ENCODE data around the gene C2orf81. TPM values are rescaled to one million over a fixed set of nuclear protein-coding genes. Genes with fewer than 3 reads are reported as not detected.

Gene C2orf81
- polyA plus RNA-seq, 1 donor = 2.0 TPM

DNA sequence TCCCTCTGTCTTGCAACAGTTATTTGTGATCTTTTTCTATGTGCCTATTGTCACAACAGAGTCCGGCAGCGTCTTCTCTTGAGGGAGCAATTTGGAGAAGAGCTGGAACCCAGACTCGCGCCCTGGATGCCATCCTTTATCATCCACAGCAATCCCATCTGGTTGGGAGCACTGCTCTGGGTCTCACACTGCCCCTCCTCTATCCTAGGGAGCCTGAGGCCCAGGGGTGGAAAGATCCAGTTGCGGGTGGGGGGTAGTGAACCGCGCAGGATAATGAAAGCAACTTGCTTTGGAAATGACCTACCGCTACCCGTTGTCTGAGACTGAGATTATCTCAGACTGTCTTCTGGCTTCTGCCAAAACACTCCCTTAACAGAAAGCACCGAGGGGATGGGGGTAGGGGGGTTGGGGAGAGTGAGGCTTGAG, 37.5 kb upstream of the C2orf81 start:
- H3K36me3 ChIP-seq (ENCODE audit: control insufficient read depth, insufficient read depth, low read length) = peaks cover 24% of the 10 kb centered on the region
- no peaks in the 10 kb centered on the region for H3K27me3 ChIP-seq (ENCODE audit: control insufficient read depth, insufficient read depth, low read length)
- H3K4me3 ChIP-seq (ENCODE audit: low read length) = peak overlapping the region; percentile 66
- DNase-seq = no peak
- no CpG with 5 or more reads among the region's 10 CpGs for WGBS (ENCODE audit: insufficient coverage, low lambda C conversion rate)
- peaks cover 35% of the 10 kb centered on the region for H3K4me1 ChIP-seq (ENCODE audit: control insufficient read depth, insufficient read depth, low read length)
- peak overlapping the region; percentile 34 for H3K27ac ChIP-seq (ENCODE audit: low read length)
- no peaks in the 10 kb centered on the region for H3K9me3 ChIP-seq (ENCODE audit: control insufficient read depth, low read depth, low read length)

GRCh38 chr2:74458132-74458937, 36.9 kb upstream of the C2orf81 start, which contains the start of gene WBP1:
Gene WBP1, plus strand, starts transcription at chr2:74458438. Its CDS starts 165 bp downstream, at chr2:74458603.
- H3K36me3 ChIP-seq (ENCODE audit: control insufficient read depth, insufficient read depth, low read length) = peaks cover 24% of the 10 kb centered on the region
- peak within 1 kb of the TSS; percentile 93 for H3K4me3 ChIP-seq (ENCODE audit: low read length)
- no peaks in the 10 kb centered on the region for H3K27me3 ChIP-seq (ENCODE audit: control insufficient read depth, insufficient read depth, low read length)
- H3K4me1 ChIP-seq (ENCODE audit: control insufficient read depth, insufficient read depth, low read length) = peaks cover 32% of the 10 kb centered on the region
- peak; percentile 100 for DNase-seq
- H3K9me3 ChIP-seq (ENCODE audit: control insufficient read depth, low read depth, low read length) = no peaks in the 10 kb centered on the region
- peak within 1 kb of the TSS; percentile 100 for H3K27ac ChIP-seq (ENCODE audit: low read length)
- WGBS (ENCODE audit: insufficient coverage, low lambda C conversion rate) = no CpG with 5 or more reads among the region's 38 CpGs

- H3K9me3 ChIP-seq (ENCODE audit: control insufficient read depth, low read depth, low read length) = no peaks in the 10 kb centered on the region
- peak overlapping the region; percentile 100 for H3K27ac ChIP-seq (ENCODE audit: low read length)
- peaks cover 20% of the 10 kb centered on the region for H3K36me3 ChIP-seq (ENCODE audit: control insufficient read depth, insufficient read depth, low read length)
- H3K27me3 ChIP-seq (ENCODE audit: control insufficient read depth, insufficient read depth, low read length) = no peaks in the 10 kb centered on the region
- DNase-seq = peak in 1 of 2 donors; percentile 76
- H3K4me3 ChIP-seq (ENCODE audit: low read length) = peak overlapping the region; percentile 93
- no CpG with 5 or more reads among the region's 46 CpGs for WGBS (ENCODE audit: insufficient coverage, low lambda C conversion rate)
- H3K4me1 ChIP-seq (ENCODE audit: control insufficient read depth, insufficient read depth, low read length) = peaks cover 26% of the 10 kb centered on the region
Observed at GRCh38 chr2:74457549-74458131, 36.2 kb upstream of the C2orf81 start.

DNA sequence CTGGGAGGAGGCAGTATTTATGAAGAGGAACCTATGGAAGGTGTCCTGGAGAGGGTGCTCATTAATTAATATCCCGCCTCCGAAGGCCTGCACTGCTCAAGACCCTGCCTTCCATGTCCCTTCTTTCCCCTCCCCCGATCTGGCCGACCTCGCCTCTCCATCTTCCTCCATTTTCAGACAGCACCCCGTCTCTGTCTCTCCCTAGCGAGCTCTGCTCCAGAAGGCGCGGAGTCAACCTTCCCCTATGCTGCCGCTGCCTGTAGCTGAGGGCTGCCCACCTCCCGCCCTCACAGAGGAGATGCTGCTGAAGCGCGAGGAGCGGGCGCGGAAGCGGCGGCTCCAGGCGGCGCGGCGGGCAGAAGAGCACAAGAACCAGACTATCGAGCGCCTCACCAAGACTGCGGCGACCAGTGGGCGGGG, 35.7 kb upstream of the C2orf81 start:
- no peaks in the 10 kb centered on the region for H3K9me3 ChIP-seq (ENCODE audit: control insufficient read depth, low read depth, low read length)
- no peak for DNase-seq
- H3K36me3 ChIP-seq (ENCODE audit: control insufficient read depth, insufficient read depth, low read length) = peaks cover 15% of the 10 kb centered on the region
- peaks cover 26% of the 10 kb centered on the region for H3K4me1 ChIP-seq (ENCODE audit: control insufficient read depth, insufficient read depth, low read length)
- H3K27ac ChIP-seq (ENCODE audit: low read length) = peak overlapping the region; percentile 100
- no CpG with 5 or more reads among the region's 27 CpGs for WGBS (ENCODE audit: insufficient coverage, low lambda C conversion rate)
- H3K27me3 ChIP-seq (ENCODE audit: control insufficient read depth, insufficient read depth, low read length) = no peaks in the 10 kb centered on the region
- peak overlapping the region; percentile 93 for H3K4me3 ChIP-seq (ENCODE audit: low read length)

GRCh38 chr2:74454654-74455511, 33.5 kb upstream of the C2orf81 start, which contains the start of gene INO80B:
Gene INO80B, plus strand, starts transcription at chr2:74455087. Its CDS starts 30 bp downstream, at chr2:74455117.
- Histone ChIP-seq H3K36me3 (ENCODE audit: control insufficient read depth, insufficient read depth, low read length) (no peaks in the 10 kb centered on the region), H3K27ac (ENCODE audit: low read length) (peak within 1 kb of the TSS; percentile 0), H3K4me3 (ENCODE audit: low read length) (peak within 1 kb of the TSS; percentile 55), H3K27me3 (ENCODE audit: control insufficient read depth, insufficient read depth, low read length) (no peaks in the 10 kb centered on the region), H3K9me3 (ENCODE audit: control insufficient read depth, low read depth, low read length) (no peaks in the 10 kb centered on the region), H3K4me1 (ENCODE audit: control insufficient read depth, insufficient read depth, low read length) (peaks cover 26% of the 10 kb centered on the region)
- peak; percentile 98 for DNase-seq
- WGBS (ENCODE audit: insufficient coverage, low lambda C conversion rate) = no CpG with 5 or more reads among the region's 40 CpGs

- 100% methylated on average over 1 of the region's 3 CpGs for WGBS (ENCODE audit: insufficient coverage, low lambda C conversion rate)
- peaks cover 16% of the 10 kb centered on the region for H3K4me1 ChIP-seq (ENCODE audit: control insufficient read depth, insufficient read depth, low read length)
Observed at GRCh38 chr2:74450570-74451190, 29.3 kb upstream of the C2orf81 start.

DNA sequence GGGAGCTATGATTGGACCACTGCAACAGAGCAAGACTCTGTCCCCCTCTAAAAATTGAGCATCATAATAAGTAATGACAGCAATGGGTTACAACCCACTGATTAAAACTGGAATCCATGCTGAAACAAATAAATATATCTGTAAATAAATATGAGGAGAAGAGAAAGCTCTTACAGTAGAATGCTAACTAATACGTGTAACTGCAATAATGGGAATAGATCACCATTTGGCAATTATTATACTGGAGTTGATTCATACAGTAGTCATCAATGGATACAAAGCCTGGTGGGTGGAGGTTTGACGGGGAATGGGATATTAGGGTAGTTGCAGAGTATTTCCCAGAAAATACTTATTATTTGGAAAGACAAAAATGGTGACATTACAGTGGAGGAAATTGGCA, 27.4 kb upstream of the C2orf81 start:
- no peak for DNase-seq

More at GRCh38 chr2:74450570-74451190, 29.3 kb upstream of the C2orf81 start:
- H3K36me3 ChIP-seq (ENCODE audit: control insufficient read depth, insufficient read depth, low read length) = no peaks in the 10 kb centered on the region
- no peak for DNase-seq
- no peak overlapping the region for H3K4me3 ChIP-seq (ENCODE audit: low read length)
- no peaks in the 10 kb centered on the region for H3K27me3 ChIP-seq (ENCODE audit: control insufficient read depth, insufficient read depth, low read length)
- H3K9me3 ChIP-seq (ENCODE audit: control insufficient read depth, low read depth, low read length) = no peaks in the 10 kb centered on the region
- no peak overlapping the region for H3K27ac ChIP-seq (ENCODE audit: low read length)

DNA sequence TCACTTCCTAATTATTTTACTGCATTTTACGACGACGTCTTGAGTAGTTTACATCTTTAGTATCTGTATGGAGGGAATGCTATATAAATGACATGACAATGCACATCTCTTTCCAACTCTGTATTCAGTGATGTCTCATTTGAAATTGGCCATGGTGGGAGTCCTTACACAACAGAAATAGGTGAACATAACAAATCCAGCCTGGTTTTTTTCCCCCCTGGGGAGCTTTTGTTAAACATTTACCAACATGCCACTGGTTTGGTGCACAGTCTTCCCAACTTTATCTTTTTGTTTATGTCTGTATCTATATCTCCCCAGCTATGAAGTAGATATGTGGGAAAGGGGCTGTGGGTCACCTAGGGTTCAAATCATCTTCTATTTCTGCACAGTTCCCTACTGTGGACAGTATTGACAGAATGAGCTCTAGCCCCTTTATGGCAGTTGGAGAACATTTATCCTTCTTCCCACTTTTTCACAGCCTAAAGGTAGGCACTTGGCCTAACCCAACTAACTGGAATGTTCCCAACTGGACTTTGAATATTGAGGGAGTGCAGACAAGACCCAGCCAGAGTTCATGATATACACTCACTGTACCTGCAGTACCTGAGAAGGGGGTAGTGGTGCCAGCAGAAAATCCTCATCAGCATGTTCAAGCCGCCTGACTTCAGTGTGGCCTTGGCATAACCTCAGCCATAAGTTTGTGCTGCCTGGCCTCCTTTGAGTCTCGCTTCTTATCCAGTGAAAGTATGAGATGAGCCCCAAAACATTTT, 26.0 kb upstream of the C2orf81 start:
- Histone ChIP-seq H3K9me3 (ENCODE audit: control insufficient read depth, low read depth, low read length) (no peaks in the 10 kb centered on the region), H3K4me1 (ENCODE audit: control insufficient read depth, insufficient read depth, low read length) (peaks cover 22% of the 10 kb centered on the region), H3K27me3 (ENCODE audit: control insufficient read depth, insufficient read depth, low read length) (no peaks in the 10 kb centered on the region), H3K36me3 (ENCODE audit: control insufficient read depth, insufficient read depth, low read length) (no peaks in the 10 kb centered on the region), H3K4me3 (ENCODE audit: low read length) (no peak overlapping the region), H3K27ac (ENCODE audit: low read length) (no peak overlapping the region)
- WGBS (ENCODE audit: insufficient coverage, low lambda C conversion rate) = 56% methylated on average over 3 of the region's 5 CpGs
- peak in 1 of 2 donors; percentile 43 for DNase-seq

More for the DNA sequence above, 27.4 kb upstream of the C2orf81 start:
- Histone ChIP-seq H3K4me1 (ENCODE audit: control insufficient read depth, insufficient read depth, low read length) (peaks cover 17% of the 10 kb centered on the region), H3K27ac (ENCODE audit: low read length) (no peak overlapping the region), H3K27me3 (ENCODE audit: control insufficient read depth, insufficient read depth, low read length) (no peaks in the 10 kb centered on the region), H3K36me3 (ENCODE audit: control insufficient read depth, insufficient read depth, low read length) (no peaks in the 10 kb centered on the region), H3K4me3 (ENCODE audit: low read length) (no peak overlapping the region), H3K9me3 (ENCODE audit: control insufficient read depth, low read depth, low read length) (no peaks in the 10 kb centered on the region)
- 100% methylated on average over 1 of the region's 2 CpGs for WGBS (ENCODE audit: insufficient coverage, low lambda C conversion rate)

DNA sequence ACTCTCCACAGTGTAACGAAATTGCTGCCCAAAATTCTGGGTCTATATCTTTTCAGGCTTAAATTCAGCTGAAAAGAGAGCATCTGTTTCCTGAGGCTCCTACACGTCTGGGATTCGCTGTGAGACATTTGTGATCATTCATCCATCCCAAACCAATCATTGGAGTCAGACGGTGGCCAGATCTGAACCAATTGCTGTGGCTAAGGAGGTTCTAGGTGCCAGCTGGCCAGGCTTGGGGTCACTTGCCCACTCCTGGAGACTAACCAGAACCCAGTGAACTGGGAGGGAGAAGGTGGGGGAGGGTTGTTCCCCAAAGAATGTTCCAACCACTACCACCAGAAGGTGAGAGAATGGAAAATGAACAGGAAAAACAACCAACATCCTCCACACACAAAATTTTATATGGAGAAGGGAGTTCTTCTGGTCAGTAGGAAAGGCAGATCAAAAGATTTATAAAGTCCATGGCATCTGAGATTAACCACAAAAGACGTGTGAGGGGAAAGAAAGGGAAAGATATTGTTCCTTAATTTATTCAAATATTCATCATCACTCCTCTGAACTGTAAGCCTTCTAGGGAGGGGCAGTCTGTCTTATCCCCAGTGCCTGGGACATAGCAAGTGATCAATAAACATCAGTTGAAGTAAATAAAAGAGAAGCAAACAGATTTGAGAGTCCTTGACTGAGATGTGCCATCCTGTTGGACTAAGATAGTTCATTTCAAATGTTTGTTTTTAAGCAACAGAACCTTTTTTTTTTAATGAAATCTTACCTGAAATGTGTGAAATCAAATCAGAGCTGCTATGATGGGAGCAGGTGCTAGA, 23.3 kb upstream of the C2orf81 start:
- Histone ChIP-seq H3K9me3 (ENCODE audit: control insufficient read depth, low read depth, low read length) (peaks cover 4% of the 10 kb centered on the region), H3K36me3 (ENCODE audit: control insufficient read depth, insufficient read depth, low read length) (no peaks in the 10 kb centered on the region), H3K4me3 (ENCODE audit: low read length) (no peak overlapping the region), H3K4me1 (ENCODE audit: control insufficient read depth, insufficient read depth, low read length) (peaks cover 27% of the 10 kb centered on the region), H3K27ac (ENCODE audit: low read length) (no peak overlapping the region), H3K27me3 (ENCODE audit: control insufficient read depth, insufficient read depth, low read length) (peaks cover 10% of the 10 kb centered on the region)
- no peak for DNase-seq
- WGBS (ENCODE audit: insufficient coverage, low lambda C conversion rate) = no CpG with 5 or more reads among the region's 5 CpGs
